HepG2 (cell line): ENCODE data around the gene TMEM233. TPM values are rescaled to one million over a fixed set of nuclear protein-coding genes. Genes with fewer than 3 reads are reported as not detected.

ENCODE experiments used
- ATAC-seq: fragments of 200-7000 bp; cut with Tn5 transposase; 3 replicates; pipeline ENCODE4 v1.9.1; 2020; ENCODE audit warnings: mild to moderate bottlenecking, moderate library complexity
- BruUV-seq: library from RNA; stranded (reverse); fragments of 400-500 nt; replicated peaks from 2 replicates; lab custom pipeline; 2021; lab: Mats Ljungman, UMichigan
- CTCF ChIA-PET: fragments of 300-600 bp; formaldehyde crosslinking; extraction: SDS; loops from one replicate; lab custom pipeline; 2021; ENCODE audit warnings: low total read pairs, inconsistent platforms, low intra/inter-chr PET ratio; lab: Yijun Ruan, JAX
- POLR2A ChIA-PET: fragments of 350-600 bp; sonication (Branson Sonifier 250); formaldehyde crosslinking; loops from one replicate; lab custom pipeline; 2020; ENCODE audit warnings: antibody characterized with exemption, inconsistent platforms; lab: Yijun Ruan, JAX
- DNase-seq: peaks from one replicate; pipeline ENCODE4 v3.0.0-alpha.2; 2015; ENCODE audit warnings: low spot score
- FAIRE-seq: peaks from 3 replicates; lab custom pipeline; 2011; peaks lifted over from hg19 to GRCh38; lab: Jason Lieb, UNC
- H2AFZ ChIP-seq: one replicate; pipeline ENCODE4 v1.6.1; 2011; ENCODE audit warnings: low read length, inconsistent platforms
- H3K27ac ChIP-seq: fragments of 300-600 bp; 3 replicates; pipeline ENCODE4 v1.8.0; 2011; ENCODE audit warnings: mixed run types, mild to moderate bottlenecking, mixed read lengths, low read length, inconsistent platforms; ENCODE audit not compliant: insufficient read depth; ENCODE audit errors: extremely low read length
- H3K27me3 ChIP-seq, 2 experiments: fragments of 200-600 bp in 1 of 2; 2 replicates in 1 of 2; 3 replicates in 1 of 2; pipeline versions ENCODE4 v1.6.0 to v1.8.0; 2011; ENCODE audit warnings: low read length in 2 of 2, mild to moderate bottlenecking in 2 of 2, moderate library complexity in 2 of 2, inconsistent platforms in 1 of 2; ENCODE audit not compliant: insufficient read depth in 2 of 2, control insufficient read depth in 1 of 2
- H3K36me3 ChIP-seq, 2 experiments: fragments of 200-600 bp in 1 of 2; replicated peaks in 1 of 2; 2 replicates in 1 of 2; 3 replicates in 1 of 2; pipeline versions ENCODE4 v1.5.1 to v1.8.0; 2011; ENCODE audit warnings: low read length in 2 of 2, inconsistent platforms in 1 of 2; ENCODE audit not compliant: insufficient read depth in 2 of 2, control insufficient read depth in 1 of 2
- H3K4me1 ChIP-seq: 2 replicates; pipeline ENCODE4 v1.5.1; 2012; ENCODE audit warnings: low read length, inconsistent platforms; ENCODE audit not compliant: insufficient read depth
- H3K4me2 ChIP-seq: 2 replicates; pipeline ENCODE4 v1.6.0; 2011; ENCODE audit warnings: low read depth, low read length, inconsistent platforms
- H3K4me3 ChIP-seq, 3 experiments: fragments of 200-600 bp in 1 of 3; sonication (generic), shearing (Covaris generic) in 1 of 3; replicated peaks in 1 of 3; 2 replicates each; pipeline ENCODE4 v1.5.1; 2011 to 2016; ENCODE audit warnings: low read length in 3 of 3, inconsistent platforms in 2 of 3, low read depth in 2 of 3, mild to moderate bottlenecking in 2 of 3, control low read depth in 1 of 3, mixed read lengths in 1 of 3; ENCODE audit not compliant: insufficient read depth in 1 of 3
- H3K79me2 ChIP-seq: one replicate; pipeline ENCODE4 v1.6.1; 2011; ENCODE audit warnings: low read length, inconsistent platforms; ENCODE audit not compliant: insufficient read depth
- H3K9ac ChIP-seq: 2 replicates; pipeline ENCODE4 v1.6.0; 2011; ENCODE audit warnings: mild to moderate bottlenecking, low read depth, low read length, inconsistent platforms; ENCODE audit not compliant: insufficient read depth
- H3K9me3 ChIP-seq: 2 replicates; pipeline ENCODE4 v1.5.1; 2012; ENCODE audit warnings: mild to moderate bottlenecking, low read length
- H4K20me1 ChIP-seq: 2 replicates; pipeline ENCODE4 v1.6.0; 2011; ENCODE audit warnings: inconsistent platforms, mild to moderate bottlenecking, low read length, moderate library complexity; ENCODE audit not compliant: insufficient read depth
- ATF7-NPFF ChIP-seq: sonication (generic); formaldehyde crosslinking; IDR thresholded peaks from 2 replicates; pipeline ENCODE4 v1.8.1; 2023; ENCODE audit warnings: mild to moderate bottlenecking, low read depth, missing genetic modification reagents, moderate library complexity
- CCDC6 ChIP-seq: sonication (generic); formaldehyde crosslinking; IDR thresholded peaks from 2 replicates; pipeline ENCODE4 v1.8.1; 2022; ENCODE audit warnings: mild to moderate bottlenecking, missing genetic modification reagents, moderate library complexity
- GATAD2A ChIP-seq: IDR thresholded peaks from 2 replicates; pipeline ENCODE4 v1.6.1; 2016
- HMGA1 ChIP-seq: sonication (generic); formaldehyde crosslinking; conservative IDR thresholded peaks from 2 replicates; pipeline ENCODE4 v1.4.0; 2020; ENCODE audit warnings: missing genetic modification reagents
- KDM4B ChIP-seq: sonication (generic); formaldehyde crosslinking; IDR thresholded peaks from 2 replicates; pipeline ENCODE4 v1.4.0; 2020; ENCODE audit warnings: missing genetic modification reagents
- NCOR1 ChIP-seq: fragments of 200-600 bp; sonication (generic); IDR thresholded peaks from 2 replicates; pipeline ENCODE4 v1.7.0; 2017; ENCODE audit warnings: antibody characterized with exemption, low read length, borderline replicate concordance
- PHF21A ChIP-seq: sonication (generic); formaldehyde crosslinking; IDR thresholded peaks from 2 replicates; pipeline ENCODE4 v1.5.0; 2020; ENCODE audit warnings: mild to moderate bottlenecking, missing genetic modification reagents
- SALL1 ChIP-seq: sonication (generic); formaldehyde crosslinking; IDR thresholded peaks from 2 replicates; pipeline ENCODE4 v1.8.0; 2022; ENCODE audit warnings: mild to moderate bottlenecking, missing genetic modification reagents
- SYNCRIP ChIP-seq: fragments of 200-400 bp; formaldehyde crosslinking; IDR thresholded peaks from 2 replicates; pipeline ENCODE4 v1.6.1; 2018; ENCODE audit warnings: mild to moderate bottlenecking, low read depth, low read length; ENCODE audit not compliant: insufficient read depth
- TEAD3 ChIP-seq: optimal IDR thresholded peaks from 2 replicates; pipeline ENCODE3; 2016; ENCODE audit warnings: borderline replicate concordance
- ZNF143 ChIP-seq: sonication (generic); formaldehyde crosslinking; IDR thresholded peaks from 2 replicates; pipeline ENCODE4 v1.4.0; 2020; ENCODE audit warnings: missing genetic modification reagents
- ZNF607 ChIP-seq: sonication (generic); formaldehyde crosslinking; IDR thresholded peaks from 2 replicates; pipeline ENCODE4 v1.5.1; 2020; ENCODE audit warnings: missing genetic modification reagents, mild to moderate bottlenecking, borderline replicate concordance
- ZNF749 ChIP-seq: sonication (generic); formaldehyde crosslinking; IDR thresholded peaks from 2 replicates; pipeline ENCODE4 v1.8.0; 2022; ENCODE audit warnings: mild to moderate bottlenecking, missing genetic modification reagents, moderate library complexity, borderline replicate concordance
- WGBS: methylation state at CpG from one replicate; pipeline ENCODE4 v1.1.6; 2017; ENCODE audit warnings: low lambda C conversion rate; 5-methylcytosine and 5-hydroxymethylcytosine counted together
- in situ Hi-C: cut with HindIII; loops from 2 replicates; pipeline ENCODE4 v1.10.0; 2017; ENCODE audit warnings: low pct_unique_long_range_greater_than_20kb; ENCODE audit not compliant: extremely low pct_ligation_motif_present
- intact Hi-C: fragments of 100-400 bp; cut with micrococcal nuclease; formaldehyde crosslinking; loops from one replicate; pipeline ENCODE4 v1.10.0; 2022; ENCODE audit not compliant: unreplicated experiment
- polyA plus RNA-seq, 8 experiments: library from polyadenylated mRNA; depleted of rRNA in 3 of 8; stranded (reverse) in 7 of 8; unstranded in 1 of 8; fragments of >200 nt; fragmentation: Illumina TruSeq in 4 of 8; extraction: Trizol in 4 of 8; gene quantifications; 2 replicates each; pipeline versions ENCODE4 v1.2.1 to v1.2.3, GENCODE V29; 2011 to 2016; ENCODE audit warnings: low read depth in 4 of 8, missing spikeins in 1 of 8, mixed read lengths in 1 of 8; ENCODE audit not compliant: insufficient read depth in 1 of 8
- total RNA-seq, 5 experiments: library from RNA; depleted of rRNA; stranded (reverse); fragments of >200 nt; fragmentation: Illumina TruSeq; extraction: Trizol; gene quantifications; 2 replicates each; pipeline ENCODE4 v1.2.3, GENCODE V29; 2016; ENCODE audit warnings: low read depth in 1 of 5
- TF ChIP-seq, protein P1 (sequence below): sonication (generic); formaldehyde crosslinking; IDR thresholded peaks from 2 replicates; pipeline ENCODE4 v1.5.1; 2020; ENCODE audit warnings: missing genetic modification reagents, mild to moderate bottlenecking, borderline replicate concordance
- TF ChIP-seq, protein P2 (sequence below): sonication (generic); formaldehyde crosslinking; IDR thresholded peaks from 2 replicates; pipeline ENCODE4 v1.8.1; 2023; ENCODE audit warnings: mild to moderate bottlenecking, missing genetic modification reagents

Gene TMEM233
- total and polyA plus RNA-seq, 2 of the 13 experiments (the other 11 are each of a cell fraction or from before 2014, with no cell fraction given) = 0.03 TPM; not detected in 1

DNA sequence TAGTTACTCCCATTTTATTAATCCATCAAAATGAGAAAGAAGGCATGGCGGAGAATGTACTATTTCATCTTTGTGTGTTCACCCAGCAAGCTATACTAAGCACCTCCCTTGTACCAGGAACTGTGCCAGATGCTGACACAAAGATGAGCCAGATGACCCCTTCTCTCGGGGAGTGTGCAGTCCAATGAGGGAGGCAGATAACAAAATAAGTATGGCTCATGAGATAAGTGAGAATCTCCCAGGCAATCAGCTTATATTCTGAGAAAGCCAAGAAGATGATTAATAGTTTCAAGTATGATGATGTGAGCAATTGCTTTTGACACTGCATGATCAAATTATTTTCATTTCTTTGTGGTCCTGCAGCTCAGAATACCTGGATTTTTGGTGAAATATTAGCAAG is 1.3 kb upstream of the TMEM233 start:
- no peak for DNase-seq
- ChIA-PET POLR2A (no interaction called here), CTCF (no interaction called here)
- 4% methylated on average over 2 of the region's 2 CpGs for WGBS
- Histone ChIP-seq H2AFZ (no peak overlapping the region), H3K9me3 (no peaks in the 10 kb centered on the region), H3K27ac (no peak overlapping the region), H4K20me1 (no peaks in the 10 kb centered on the region), H3K36me3 (no peaks in the 10 kb centered on the region), H3K4me3 (no peak overlapping the region), H3K79me2 (no peaks in the 10 kb centered on the region), H3K4me1 (peaks cover 6% of the 10 kb centered on the region; the same call in 1 of the 2 replicates), H3K27me3 (peaks cover 4 to 36% of the 10 kb centered on the region in 2 experiments; a peak in 4 of 5 replicates), H3K9ac (no peak overlapping the region), H3K4me2 (no peak overlapping the region)
- no peak for ATAC-seq
- FAIRE-seq = no peak
- no peak for TF ChIP-seq NCOR1
- TF ChIP-seq PHF21A (CRISPR knock-in tag) = no peak
- intact Hi-C loops = no loop called here
- in situ Hi-C loops = no loop called here
- no TSS peak for BruUV-seq

DNA sequence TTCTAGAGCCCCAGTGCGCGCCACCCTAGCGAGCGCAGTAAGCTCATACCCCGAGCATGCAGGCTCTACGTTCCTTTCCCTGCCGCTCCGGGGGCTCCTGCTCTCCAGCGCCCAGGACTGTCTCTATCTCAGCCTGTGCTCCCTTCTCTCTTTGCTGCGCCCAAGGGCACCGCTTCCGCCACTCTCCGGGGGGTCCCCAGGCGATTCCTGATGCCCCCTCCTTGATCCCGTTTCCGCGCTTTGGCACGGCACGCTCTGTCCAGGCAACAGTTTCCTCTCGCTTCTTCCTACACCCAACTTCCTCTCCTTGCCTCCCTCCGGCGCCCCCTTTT is 791 bp downstream of the TMEM233 start:
- no peaks in the 10 kb centered on the region for H3K9me3 ChIP-seq
- H4K20me1 ChIP-seq = no peaks in the 10 kb centered on the region
- H3K27me3 ChIP-seq = peaks cover 4 to 36% of the 10 kb centered on the region in 2 experiments; a peak in 4 of 5 replicates
- in situ Hi-C loops (no loop called here), intact Hi-C loops (no loop called here)
- peak; percentile 56 for ATAC-seq
- no peaks in the 10 kb centered on the region for H3K79me2 ChIP-seq
- no TSS peak for BruUV-seq
- CTCF ChIA-PET = no interaction called here
- no peak for FAIRE-seq
- 25% methylated on average over 22 of the region's 22 CpGs for WGBS
- no peaks in the 10 kb centered on the region for H3K36me3 ChIP-seq
- H3K9ac ChIP-seq = no peak overlapping the region
- no peak overlapping the region for H3K27ac ChIP-seq
- H3K4me3 ChIP-seq = peak overlapping the region in 1 of 3 experiments; percentile 60; a peak in 1 of 6 replicates
- H3K4me1 ChIP-seq = peaks cover 6% of the 10 kb centered on the region; the same call in 1 of the 2 replicates
- H3K4me2 ChIP-seq = peak overlapping the region; percentile 51; the same call in 1 of the 2 replicates
- POLR2A ChIA-PET = no interaction called here
- no peak for TF ChIP-seq ZNF143 (CRISPR knock-in tag)
- TF ChIP-seq ATF7-NPFF (CRISPR knock-in tag) = no peak
- TF ChIP-seq, protein P1, sequence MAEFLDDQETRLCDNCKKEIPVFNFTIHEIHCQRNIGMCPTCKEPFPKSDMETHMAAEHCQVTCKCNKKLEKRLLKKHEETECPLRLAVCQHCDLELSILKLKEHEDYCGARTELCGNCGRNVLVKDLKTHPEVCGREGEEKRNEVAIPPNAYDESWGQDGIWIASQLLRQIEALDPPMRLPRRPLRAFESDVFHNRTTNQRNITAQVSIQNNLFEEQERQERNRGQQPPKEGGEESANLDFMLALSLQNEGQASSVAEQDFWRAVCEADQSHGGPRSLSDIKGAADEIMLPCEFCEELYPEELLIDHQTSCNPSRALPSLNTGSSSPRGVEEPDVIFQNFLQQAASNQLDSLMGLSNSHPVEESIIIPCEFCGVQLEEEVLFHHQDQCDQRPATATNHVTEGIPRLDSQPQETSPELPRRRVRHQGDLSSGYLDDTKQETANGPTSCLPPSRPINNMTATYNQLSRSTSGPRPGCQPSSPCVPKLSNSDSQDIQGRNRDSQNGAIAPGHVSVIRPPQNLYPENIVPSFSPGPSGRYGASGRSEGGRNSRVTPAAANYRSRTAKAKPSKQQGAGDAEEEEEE (CRISPR knock-in tag) = no peak
- no peak for TF ChIP-seq ZNF749
- TF ChIP-seq ZNF607 (CRISPR knock-in tag) = no peak
- no peak for TF ChIP-seq SYNCRIP
- TF ChIP-seq, protein P2, sequence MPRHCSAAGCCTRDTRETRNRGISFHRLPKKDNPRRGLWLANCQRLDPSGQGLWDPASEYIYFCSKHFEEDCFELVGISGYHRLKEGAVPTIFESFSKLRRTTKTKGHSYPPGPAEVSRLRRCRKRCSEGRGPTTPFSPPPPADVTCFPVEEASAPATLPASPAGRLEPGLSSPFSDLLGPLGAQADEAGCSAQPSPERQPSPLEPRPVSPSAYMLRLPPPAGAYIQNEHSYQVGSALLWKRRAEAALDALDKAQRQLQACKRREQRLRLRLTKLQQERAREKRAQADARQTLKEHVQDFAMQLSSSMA (CRISPR knock-in tag) = no peak
- TF ChIP-seq KDM4B = no peak
- no peak for TF ChIP-seq TEAD3 (CRISPR knock-in tag)
- TF ChIP-seq CCDC6 (CRISPR knock-in tag) = no peak
- TF ChIP-seq HMGA1 (CRISPR knock-in tag) = no peak
- no peak for TF ChIP-seq SALL1 (CRISPR knock-in tag)
- no peak for TF ChIP-seq GATAD2A (CRISPR knock-in tag)
- no peak overlapping the region for H2AFZ ChIP-seq
- no peak for DNase-seq
